HG03159 (cell line): ENCODE results near the gene GLB1L.
A peak's percentile ranks its signal among the peaks of the same experiment; 100 is the strongest.

ENCODE experiments used
- ATAC-seq: cut with Tn5 transposase; IDR thresholded peaks from one replicate; pipeline ENCODE4 v1.9.1; 2021; ENCODE audit warnings: mild to moderate bottlenecking, moderate library complexity; ENCODE audit not compliant: unreplicated experiment

The GLB1L gene

GRCh38 chr2:219253753-219254589 is 8.7 kb upstream of the GLB1L start, which contains the start of gene TUBA4A:
Gene TUBA4A, minus strand, starts transcription at chr2:219253918. Its CDS starts 60 bp downstream, at chr2:219253858.
- peak; percentile 51 for ATAC-seq

GRCh38 chr2:219252900-219253752 is 7.9 kb upstream of the GLB1L start, which contains the start of gene TUBA4B:
Gene TUBA4B, plus strand, starts transcription at chr2:219253243. Its CDS starts 165 bp downstream, at chr2:219253408.
- peak; percentile 14 for ATAC-seq

GRCh38 chr2:219252570-219252899 is 7.3 kb upstream of the GLB1L start:
- ATAC-seq: no peak

- no peak for ATAC-seq
Measured at GRCh38 chr2:219252084-219252483, 6.8 kb upstream of the GLB1L start.

- ATAC-seq: no peak
Measured at GRCh38 chr2:219251656-219252055, 6.4 kb upstream of the GLB1L start.

GRCh38 chr2:219250049-219250781 is 5.0 kb upstream of the GLB1L start:
- no peak for ATAC-seq

GRCh38 chr2:219249203-219249980 is 4.1 kb upstream of the GLB1L start:
- peak; percentile 45 for ATAC-seq

- no peak for ATAC-seq
Measured at GRCh38 chr2:219248845-219249202, 3.6 kb upstream of the GLB1L start.

GRCh38 chr2:219247678-219248642 is 2.7 kb upstream of the GLB1L start:
- no peak for ATAC-seq

- ATAC-seq: no peak
Measured at GRCh38 chr2:219246559-219246958, 1.3 kb upstream of the GLB1L start.

- ATAC-seq: no peak
Measured at GRCh38 chr2:219245899-219246230, 621 bp upstream of the GLB1L start.

GRCh38 chr2:219244789-219245147 is 476 bp downstream of the GLB1L start:
- no peak for ATAC-seq

GRCh38 chr2:219243291-219243761 is 1.9 kb downstream of the GLB1L start:
- ATAC-seq: no peak

GRCh38 chr2:219234331-219234730 is 10.9 kb downstream of the GLB1L start:
- ATAC-seq: no peak

- no peak for ATAC-seq
Measured at GRCh38 chr2:219230059-219230540, 15.1 kb downstream of the GLB1L start.

GRCh38 chr2:219229305-219230058 is 15.8 kb downstream of the GLB1L start, which contains the start of the genes ANKZF1 and ATG9A:
Gene ANKZF1, plus strand, starts transcription at chr2:219229806. Its CDS starts 452 bp downstream, at chr2:219230258.
Gene ATG9A, minus strand, starts transcription at chr2:219229636. Its CDS starts 1,612 bp downstream, at chr2:219228024.
- peak; percentile 97 for ATAC-seq

GRCh38 chr2:219228911-219229304 is 16.3 kb downstream of the GLB1L start:
- peak; percentile 0 for ATAC-seq
